WTC11 (cell line): Measurements from ENCODE around the gene PSMB2. TPM values are rescaled to one million over a fixed set of nuclear protein-coding genes. Genes with fewer than 3 reads are reported as not detected.

Experiments used
- ATAC-seq: fragments of 200-7000 bp; cut with Tn5 transposase; 2 replicates; pipeline ENCODE4 v1.10.0; 2021; ENCODE audit warnings: mild to moderate bottlenecking, moderate library complexity
- CTCF ChIA-PET: fragments of 300-600 bp; sonication (Branson Sonifier 250); formaldehyde crosslinking; loops from one replicate; lab custom pipeline; 2021; ENCODE audit warnings: antibody characterized with exemption; lab: Charles Lee
- POLR2A ChIA-PET: fragments of 350-600 bp; sonication (Branson Sonifier 250); formaldehyde crosslinking; loops from one replicate; lab custom pipeline; 2021; ENCODE audit warnings: antibody characterized with exemption; lab: Charles Lee
- DNase-seq: peaks from one replicate; pipeline ENCODE4 v3.0.0; 2021; ENCODE audit warnings: low spot score
- H3K27ac Mint-ChIP-seq: 2 replicates; pipeline ENCODE4 v1.8.0; 2021; ENCODE audit warnings: mixed read lengths
- H3K27me3 Mint-ChIP-seq: 2 replicates; pipeline ENCODE4 v1.8.0; 2021; ENCODE audit warnings: low read depth, mild to moderate bottlenecking, moderate library complexity, mixed read lengths
- H3K36me3 Mint-ChIP-seq: 2 replicates; pipeline ENCODE4 v1.8.0; 2021; ENCODE audit warnings: mixed read lengths
- H3K4me1 Mint-ChIP-seq: 2 replicates; pipeline ENCODE4 v1.8.0; 2022; ENCODE audit warnings: mixed read lengths
- H3K4me3 Mint-ChIP-seq: 2 replicates; pipeline ENCODE4 v1.8.0; 2021; ENCODE audit warnings: mild to moderate bottlenecking, moderate library complexity, mixed read lengths
- H3K9me3 Mint-ChIP-seq: 2 replicates; pipeline ENCODE4 v1.8.0; 2021; ENCODE audit warnings: mixed read lengths
- CREB1 ChIP-seq: sonication (generic); formaldehyde crosslinking; IDR thresholded peaks from 2 replicates; pipeline ENCODE4 v1.8.0; 2023; ENCODE audit warnings: mild to moderate bottlenecking, missing genetic modification reagents
- ERG ChIP-seq: fragments of 250-450 bp; sonication (Bioruptor Pico); IDR thresholded peaks from 2 replicates; pipeline ENCODE4 v1.8.0; 2021; ENCODE audit warnings: mild to moderate bottlenecking
- ETV6 ChIP-seq: sonication (generic); formaldehyde crosslinking; IDR thresholded peaks from 2 replicates; pipeline ENCODE4 v1.8.1; 2022; ENCODE audit warnings: mild to moderate bottlenecking, missing genetic modification reagents
- GABPB1 ChIP-seq: sonication (generic); formaldehyde crosslinking; IDR thresholded peaks from 2 replicates; pipeline ENCODE4 v1.8.1; 2023; ENCODE audit warnings: mild to moderate bottlenecking, missing genetic modification reagents
- HMGXB4 ChIP-seq: sonication (generic); formaldehyde crosslinking; IDR thresholded peaks from 2 replicates; pipeline ENCODE4 v1.8.1; 2023; ENCODE audit warnings: mild to moderate bottlenecking, moderate library complexity, missing genetic modification reagents
- JUN ChIP-seq: sonication (generic); formaldehyde crosslinking; IDR thresholded peaks from 2 replicates; pipeline ENCODE4 v1.8.0; 2023; ENCODE audit warnings: mild to moderate bottlenecking, missing genetic modification reagents
- NFE2L1 ChIP-seq: sonication (generic); formaldehyde crosslinking; IDR thresholded peaks from 2 replicates; pipeline ENCODE4 v1.8.1; 2023; ENCODE audit warnings: missing genetic modification reagents
- SOX15 ChIP-seq: fragments of 250-450 bp; sonication (Bioruptor Pico); IDR thresholded peaks from 2 replicates; pipeline ENCODE4 v1.9.0; 2021; ENCODE audit warnings: mild to moderate bottlenecking
- TCF7 ChIP-seq: sonication (generic); formaldehyde crosslinking; IDR thresholded peaks from 2 replicates; pipeline ENCODE4 v1.8.0; 2022; ENCODE audit warnings: mild to moderate bottlenecking, low read depth, missing genetic modification reagents, moderate library complexity
- TEAD1 ChIP-seq: sonication (generic); formaldehyde crosslinking; IDR thresholded peaks from 2 replicates; pipeline ENCODE4 v1.8.0; 2022; ENCODE audit warnings: mild to moderate bottlenecking, missing genetic modification reagents
- TEAD4 ChIP-seq: sonication (generic); formaldehyde crosslinking; IDR thresholded peaks from 2 replicates; pipeline ENCODE4 v1.8.0; 2022; ENCODE audit warnings: mild to moderate bottlenecking, missing genetic modification reagents
- TP53 ChIP-seq: sonication (generic); formaldehyde crosslinking; IDR thresholded peaks from 2 replicates; pipeline ENCODE4 v1.8.1; 2023; ENCODE audit warnings: mild to moderate bottlenecking, missing genetic modification reagents
- ZNF219 ChIP-seq: sonication (generic); formaldehyde crosslinking; IDR thresholded peaks from 2 replicates; pipeline ENCODE4 v1.8.0; 2023; ENCODE audit warnings: missing genetic modification reagents, mild to moderate bottlenecking, borderline replicate concordance
- ZNF232 ChIP-seq: sonication (generic); formaldehyde crosslinking; IDR thresholded peaks from 2 replicates; pipeline ENCODE4 v1.8.0; 2022; ENCODE audit warnings: mild to moderate bottlenecking, missing genetic modification reagents
- ZNF671 ChIP-seq: fragments of 250-450 bp; sonication (Bioruptor Pico); IDR thresholded peaks from 2 replicates; pipeline ENCODE4 v1.8.0; 2021; ENCODE audit warnings: mild to moderate bottlenecking
- total RNA-seq: library from RNA; stranded (reverse); gene quantifications from 3 replicates; pipeline ENCODE4 v1.2.3, GENCODE V29; 2021
- TF ChIP-seq, protein P1 (sequence below): sonication (generic); formaldehyde crosslinking; conservative IDR thresholded peaks from 2 replicates; pipeline ENCODE4 v1.8.1; 2023; ENCODE audit warnings: mild to moderate bottlenecking, low read depth, missing genetic modification reagents, moderate library complexity
- TF ChIP-seq, protein P2 (sequence below): sonication (generic); formaldehyde crosslinking; IDR thresholded peaks from 2 replicates; pipeline ENCODE4 v1.8.1; 2022; ENCODE audit warnings: mild to moderate bottlenecking, moderate library complexity, missing genetic modification reagents
- TF ChIP-seq, protein P3 (sequence below): sonication (generic); formaldehyde crosslinking; IDR thresholded peaks from 2 replicates; pipeline ENCODE4 v1.8.0; 2023; ENCODE audit warnings: missing genetic modification reagents
- TF ChIP-seq, protein P4 (sequence below): sonication (generic); formaldehyde crosslinking; IDR thresholded peaks from 2 replicates; pipeline ENCODE4 v1.8.0; 2022; ENCODE audit warnings: missing genetic modification reagents

Gene PSMB2
- total RNA-seq, 1 experiment from 2014 or later, result 76.7 TPM

- TF ChIP-seq, protein P1, sequence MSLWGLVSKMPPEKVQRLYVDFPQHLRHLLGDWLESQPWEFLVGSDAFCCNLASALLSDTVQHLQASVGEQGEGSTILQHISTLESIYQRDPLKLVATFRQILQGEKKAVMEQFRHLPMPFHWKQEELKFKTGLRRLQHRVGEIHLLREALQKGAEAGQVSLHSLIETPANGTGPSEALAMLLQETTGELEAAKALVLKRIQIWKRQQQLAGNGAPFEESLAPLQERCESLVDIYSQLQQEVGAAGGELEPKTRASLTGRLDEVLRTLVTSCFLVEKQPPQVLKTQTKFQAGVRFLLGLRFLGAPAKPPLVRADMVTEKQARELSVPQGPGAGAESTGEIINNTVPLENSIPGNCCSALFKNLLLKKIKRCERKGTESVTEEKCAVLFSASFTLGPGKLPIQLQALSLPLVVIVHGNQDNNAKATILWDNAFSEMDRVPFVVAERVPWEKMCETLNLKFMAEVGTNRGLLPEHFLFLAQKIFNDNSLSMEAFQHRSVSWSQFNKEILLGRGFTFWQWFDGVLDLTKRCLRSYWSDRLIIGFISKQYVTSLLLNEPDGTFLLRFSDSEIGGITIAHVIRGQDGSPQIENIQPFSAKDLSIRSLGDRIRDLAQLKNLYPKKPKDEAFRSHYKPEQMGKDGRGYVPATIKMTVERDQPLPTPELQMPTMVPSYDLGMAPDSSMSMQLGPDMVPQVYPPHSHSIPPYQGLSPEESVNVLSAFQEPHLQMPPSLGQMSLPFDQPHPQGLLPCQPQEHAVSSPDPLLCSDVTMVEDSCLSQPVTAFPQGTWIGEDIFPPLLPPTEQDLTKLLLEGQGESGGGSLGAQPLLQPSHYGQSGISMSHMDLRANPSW, result no peak
- TF ChIP-seq ZNF232 (CRISPR knock-in tag) (no peak), ZNF219 (CRISPR knock-in tag) (no peak), JUN (no peak), TCF7 (CRISPR knock-in tag) (no peak), TEAD1 (CRISPR knock-in tag) (no peak), NFE2L1 (CRISPR knock-in tag) (no peak), GABPB1 (CRISPR knock-in tag) (no peak)
- TF ChIP-seq, protein P2, sequence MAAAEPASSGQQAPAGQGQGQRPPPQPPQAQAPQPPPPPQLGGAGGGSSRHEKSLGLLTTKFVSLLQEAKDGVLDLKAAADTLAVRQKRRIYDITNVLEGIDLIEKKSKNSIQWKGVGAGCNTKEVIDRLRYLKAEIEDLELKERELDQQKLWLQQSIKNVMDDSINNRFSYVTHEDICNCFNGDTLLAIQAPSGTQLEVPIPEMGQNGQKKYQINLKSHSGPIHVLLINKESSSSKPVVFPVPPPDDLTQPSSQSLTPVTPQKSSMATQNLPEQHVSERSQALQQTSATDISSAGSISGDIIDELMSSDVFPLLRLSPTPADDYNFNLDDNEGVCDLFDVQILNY (CRISPR knock-in tag), result no peak
- TF ChIP-seq, all 79 proteins: peak for 0
Observed at GRCh38 chr1:35675773-35676172, 34.4 kb upstream of the PSMB2 start (continued).

- DNase-seq (no peak), ATAC-seq (no peak)
- Mint-ChIP-seq H3K27me3 (peaks cover 8% of the 10 kb centered on the region), H3K36me3 (no peaks in the 10 kb centered on the region), H3K9me3 (no peaks in the 10 kb centered on the region), H3K27ac (no peak overlapping the region), H3K4me3 (no peak overlapping the region), H3K4me1 (no peaks in the 10 kb centered on the region)
- ChIA-PET POLR2A (no interaction called here), CTCF (no interaction called here)
- TF ChIP-seq ETV6 (CRISPR knock-in tag) (no peak), SOX15 (no peak), NFE2L1 (CRISPR knock-in tag) (no peak), ERG (CRISPR knock-in tag) (no peak)
Observed at GRCh38 chr1:35674111-35674510, 32.8 kb upstream of the PSMB2 start.

DNA sequence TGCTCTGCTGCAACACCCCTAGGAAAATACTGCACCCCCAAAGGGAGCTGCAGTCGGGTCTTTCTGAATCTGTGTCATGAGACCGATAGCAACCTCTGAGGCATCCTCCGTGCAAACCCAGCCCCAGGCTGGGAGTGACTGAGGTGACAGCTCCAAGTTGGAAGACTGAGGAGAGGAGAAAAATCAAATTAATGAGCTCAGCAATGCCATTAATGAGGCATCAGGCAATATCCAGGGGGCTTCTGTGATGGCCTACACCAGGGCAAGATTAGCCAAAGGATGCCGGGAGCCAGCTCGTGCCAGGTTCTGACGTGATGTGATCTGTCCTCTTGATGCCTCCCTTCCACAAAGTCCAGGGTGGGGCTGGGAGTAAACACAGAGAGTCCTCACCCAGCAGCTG lies 30.8 kb upstream of the PSMB2 start:
- H3K9me3 Mint-ChIP-seq, result no peaks in the 10 kb centered on the region
- peaks cover 8% of the 10 kb centered on the region for H3K27me3 Mint-ChIP-seq
- CTCF ChIA-PET, result no interaction called here
- H3K4me1 Mint-ChIP-seq, result peaks cover 4% of the 10 kb centered on the region
- POLR2A ChIA-PET, result no interaction called here
- TF ChIP-seq TP53 (CRISPR knock-in tag) (no peak), CREB1 (no peak)
- no peak for DNase-seq
- ATAC-seq, result no peak
- no peaks in the 10 kb centered on the region for H3K36me3 Mint-ChIP-seq
- H3K4me3 Mint-ChIP-seq, result no peak overlapping the region
- no peak overlapping the region for H3K27ac Mint-ChIP-seq

DNA sequence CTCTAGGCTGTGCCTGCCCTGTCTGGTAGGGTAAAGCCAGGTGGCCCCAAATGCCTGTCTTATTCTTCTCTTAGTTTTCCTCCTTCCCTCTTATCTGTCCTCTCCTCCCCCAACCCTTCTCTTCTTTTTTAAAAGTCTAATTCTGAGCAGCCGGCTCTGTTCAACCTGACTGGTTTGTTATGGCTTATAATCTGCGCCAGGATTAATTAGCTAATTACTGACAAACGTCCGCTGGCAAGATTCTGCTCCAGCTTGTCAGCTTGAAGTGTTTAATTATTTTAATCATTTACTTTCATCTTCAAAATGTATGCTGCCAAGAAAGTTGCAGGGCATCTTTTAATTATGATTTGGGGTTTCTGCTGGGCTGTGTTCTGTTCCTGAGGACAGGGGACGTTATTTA lies 27.2 kb upstream of the PSMB2 start:
- ChIA-PET POLR2A (no interaction called here), CTCF (interaction anchor here (0.5 to 3.1 kb wide), 2 partner anchors 47 to 62 kb away, joined by 6 to 16 read pairs; no protein-coding TSS in a partner anchor)
- peaks cover 8% of the 10 kb centered on the region for H3K27me3 Mint-ChIP-seq
- no peaks in the 10 kb centered on the region for H3K36me3 Mint-ChIP-seq
- ATAC-seq, result no peak
- no peaks in the 10 kb centered on the region for H3K9me3 Mint-ChIP-seq
- H3K4me3 Mint-ChIP-seq, result no peak overlapping the region
- no peak for DNase-seq
- H3K4me1 Mint-ChIP-seq, result peaks cover 12% of the 10 kb centered on the region
- H3K27ac Mint-ChIP-seq, result no peak overlapping the region
- TF ChIP-seq, protein P3, sequence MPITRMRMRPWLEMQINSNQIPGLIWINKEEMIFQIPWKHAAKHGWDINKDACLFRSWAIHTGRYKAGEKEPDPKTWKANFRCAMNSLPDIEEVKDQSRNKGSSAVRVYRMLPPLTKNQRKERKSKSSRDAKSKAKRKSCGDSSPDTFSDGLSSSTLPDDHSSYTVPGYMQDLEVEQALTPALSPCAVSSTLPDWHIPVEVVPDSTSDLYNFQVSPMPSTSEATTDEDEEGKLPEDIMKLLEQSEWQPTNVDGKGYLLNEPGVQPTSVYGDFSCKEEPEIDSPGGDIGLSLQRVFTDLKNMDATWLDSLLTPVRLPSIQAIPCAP, result no peak
- TF ChIP-seq TEAD4 (no peak), HMGXB4 (CRISPR knock-in tag) (no peak), ZNF671 (CRISPR knock-in tag) (no peak)
- TF ChIP-seq, protein P4, sequence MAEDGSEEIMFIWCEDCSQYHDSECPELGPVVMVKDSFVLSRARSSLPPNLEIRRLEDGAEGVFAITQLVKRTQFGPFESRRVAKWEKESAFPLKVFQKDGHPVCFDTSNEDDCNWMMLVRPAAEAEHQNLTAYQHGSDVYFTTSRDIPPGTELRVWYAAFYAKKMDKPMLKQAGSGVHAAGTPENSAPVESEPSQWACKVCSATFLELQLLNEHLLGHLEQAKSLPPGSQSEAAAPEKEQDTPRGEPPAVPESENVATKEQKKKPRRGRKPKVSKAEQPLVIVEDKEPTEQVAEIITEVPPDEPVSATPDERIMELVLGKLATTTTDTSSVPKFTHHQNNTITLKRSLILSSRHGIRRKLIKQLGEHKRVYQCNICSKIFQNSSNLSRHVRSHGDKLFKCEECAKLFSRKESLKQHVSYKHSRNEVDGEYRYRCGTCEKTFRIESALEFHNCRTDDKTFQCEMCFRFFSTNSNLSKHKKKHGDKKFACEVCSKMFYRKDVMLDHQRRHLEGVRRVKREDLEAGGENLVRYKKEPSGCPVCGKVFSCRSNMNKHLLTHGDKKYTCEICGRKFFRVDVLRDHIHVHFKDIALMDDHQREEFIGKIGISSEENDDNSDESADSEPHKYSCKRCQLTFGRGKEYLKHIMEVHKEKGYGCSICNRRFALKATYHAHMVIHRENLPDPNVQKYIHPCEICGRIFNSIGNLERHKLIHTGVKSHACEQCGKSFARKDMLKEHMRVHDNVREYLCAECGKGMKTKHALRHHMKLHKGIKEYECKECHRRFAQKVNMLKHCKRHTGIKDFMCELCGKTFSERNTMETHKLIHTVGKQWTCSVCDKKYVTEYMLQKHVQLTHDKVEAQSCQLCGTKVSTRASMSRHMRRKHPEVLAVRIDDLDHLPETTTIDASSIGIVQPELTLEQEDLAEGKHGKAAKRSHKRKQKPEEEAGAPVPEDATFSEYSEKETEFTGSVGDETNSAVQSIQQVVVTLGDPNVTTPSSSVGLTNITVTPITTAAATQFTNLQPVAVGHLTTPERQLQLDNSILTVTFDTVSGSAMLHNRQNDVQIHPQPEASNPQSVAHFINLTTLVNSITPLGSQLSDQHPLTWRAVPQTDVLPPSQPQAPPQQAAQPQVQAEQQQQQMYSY (CRISPR knock-in tag), result no peak
- TF ChIP-seq, protein P2 (CRISPR knock-in tag), result no peak
